Activated naive CD8-positive, alpha-beta T cell (primary cell): Measurements from ENCODE around the gene POU6F1.

Source experiments
- H3K27ac Mint-ChIP-seq: one replicate; pipeline ENCODE4 v1.8.0; 2021; ENCODE audit warnings: mixed read lengths
- H3K27me3 Mint-ChIP-seq: one replicate; pipeline ENCODE4 v1.8.0; 2021; ENCODE audit warnings: mixed read lengths
- H3K36me3 Mint-ChIP-seq: one replicate; pipeline ENCODE4 v1.8.0; 2021; ENCODE audit warnings: mixed read lengths
- H3K4me1 Mint-ChIP-seq: one replicate; pipeline ENCODE4 v1.8.0; 2021; ENCODE audit warnings: low read depth, mixed read lengths
- H3K4me3 Mint-ChIP-seq: one replicate; pipeline ENCODE4 v1.8.0; 2021; ENCODE audit warnings: mild to moderate bottlenecking, mixed read lengths
- H3K9me3 Mint-ChIP-seq: one replicate; pipeline ENCODE4 v1.8.0; 2021; ENCODE audit warnings: low read depth, mixed read lengths

POU6F1 gene

DNA sequence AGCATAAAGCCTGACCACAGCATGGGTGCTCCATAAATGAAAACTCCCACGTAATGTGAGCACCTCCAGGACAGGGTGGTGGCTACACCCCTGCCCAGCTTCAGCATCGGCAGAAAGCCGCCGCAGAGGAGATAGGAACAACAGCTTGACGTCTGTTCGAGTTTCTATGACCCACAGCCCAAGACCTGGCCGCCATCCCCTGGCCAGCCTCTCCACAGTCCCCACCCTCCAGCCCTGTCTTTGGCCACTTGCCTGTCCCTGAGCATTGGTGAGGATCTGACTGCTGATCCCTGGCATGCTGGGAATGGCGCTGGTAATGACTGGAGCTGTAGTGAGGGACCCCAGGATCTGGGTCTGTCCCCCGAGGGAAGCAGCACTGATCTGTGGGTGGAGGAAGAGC, 21.3 kb downstream of the POU6F1 start:
- H3K27ac Mint-ChIP-seq, result no peak overlapping the region
- H3K27me3 Mint-ChIP-seq, result no peaks in the 10 kb centered on the region
- no peaks in the 10 kb centered on the region for H3K9me3 Mint-ChIP-seq
- no peaks in the 10 kb centered on the region for H3K36me3 Mint-ChIP-seq
- H3K4me1 Mint-ChIP-seq, result no peaks in the 10 kb centered on the region
- no peak overlapping the region for H3K4me3 Mint-ChIP-seq

DNA sequence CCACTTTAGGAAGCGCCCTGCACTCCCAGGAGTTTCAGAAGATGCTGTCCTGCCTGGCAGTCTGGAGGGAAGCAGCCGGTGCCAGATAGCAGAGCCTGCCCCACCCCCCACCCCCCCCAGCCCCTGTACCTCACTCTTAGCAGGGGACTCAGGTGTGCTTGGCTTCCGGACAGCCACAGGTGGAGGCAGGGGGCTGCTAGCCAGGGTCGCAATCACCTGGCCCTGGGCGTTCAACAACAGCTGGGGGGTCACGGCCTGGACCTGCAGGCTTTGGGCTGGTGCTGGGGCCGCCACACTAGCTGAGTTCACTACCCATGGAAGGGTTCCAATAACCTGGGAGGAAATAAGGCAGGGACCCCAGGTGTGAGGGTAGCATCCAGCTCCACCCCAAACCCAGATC, 22.0 kb downstream of the POU6F1 start:
- H3K4me1 Mint-ChIP-seq, result no peaks in the 10 kb centered on the region
- H3K4me3 Mint-ChIP-seq, result no peak overlapping the region
- peaks cover 2% of the 10 kb centered on the region for H3K36me3 Mint-ChIP-seq
- no peaks in the 10 kb centered on the region for H3K27me3 Mint-ChIP-seq
- no peak overlapping the region for H3K27ac Mint-ChIP-seq
- no peaks in the 10 kb centered on the region for H3K9me3 Mint-ChIP-seq

DNA sequence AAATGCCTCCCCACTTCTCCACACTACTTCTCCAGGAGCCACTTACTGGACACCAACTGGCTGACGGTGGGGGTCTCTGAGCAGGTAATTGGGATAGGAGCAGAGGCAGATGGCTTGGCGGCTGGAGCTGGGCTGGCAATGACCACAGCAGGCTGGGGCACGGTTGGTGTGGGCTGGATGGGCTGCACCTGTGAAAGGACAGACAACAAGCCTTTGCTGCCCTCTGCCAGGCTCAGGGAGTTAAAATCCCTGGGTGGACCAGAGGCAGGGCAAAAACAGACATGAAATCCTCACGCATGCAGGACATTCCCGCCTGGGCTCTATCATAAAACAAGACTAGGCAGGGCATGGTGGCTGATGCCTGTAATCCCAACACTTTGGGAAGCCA, 25.6 kb downstream of the POU6F1 start:
- no peaks in the 10 kb centered on the region for H3K4me1 Mint-ChIP-seq
- H3K27me3 Mint-ChIP-seq, result no peaks in the 10 kb centered on the region
- no peak overlapping the region for H3K4me3 Mint-ChIP-seq
- H3K36me3 Mint-ChIP-seq, result peaks cover 4% of the 10 kb centered on the region
- H3K27ac Mint-ChIP-seq, result no peak overlapping the region
- H3K9me3 Mint-ChIP-seq, result no peaks in the 10 kb centered on the region

DNA sequence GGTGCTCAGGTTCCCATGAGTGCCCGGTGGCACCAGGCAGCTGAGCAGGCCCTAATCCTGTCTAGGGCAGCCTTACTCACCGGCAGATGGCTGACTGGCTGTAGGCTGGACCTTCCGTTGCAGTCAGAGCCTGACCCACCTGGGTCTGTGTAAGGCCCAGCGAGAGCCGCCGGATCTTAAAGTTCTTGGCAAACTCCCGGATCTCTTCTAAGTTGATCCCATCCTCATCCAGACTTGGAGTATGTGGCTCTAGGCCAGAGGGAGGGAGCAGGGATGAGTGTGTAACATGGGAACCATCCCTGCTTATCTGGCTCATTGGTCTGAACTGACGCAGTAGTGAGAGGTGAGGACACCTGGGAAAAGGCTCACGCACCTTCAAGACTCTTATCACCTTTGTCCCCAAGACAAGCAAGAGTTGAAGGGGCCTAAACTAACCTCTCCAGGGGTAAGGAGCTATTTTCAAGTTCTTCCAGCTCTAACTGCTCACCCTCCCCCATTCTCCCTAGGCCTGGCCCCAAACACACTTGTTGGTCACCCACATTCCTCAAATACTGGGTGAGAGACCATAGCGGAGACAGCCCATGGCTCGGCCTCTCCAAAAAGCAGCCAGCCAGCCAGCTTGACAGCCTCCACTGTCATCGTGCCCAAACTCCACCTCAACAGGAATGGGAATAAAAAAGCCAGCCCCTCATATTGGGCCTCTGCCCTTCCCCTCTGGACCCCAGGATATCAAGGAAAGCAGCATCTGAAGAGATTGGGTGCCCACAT, 26.2 kb downstream of the POU6F1 start:
- no peak overlapping the region for H3K27ac Mint-ChIP-seq
- H3K4me3 Mint-ChIP-seq, result no peak overlapping the region
- H3K36me3 Mint-ChIP-seq, result peaks cover 4% of the 10 kb centered on the region
- no peaks in the 10 kb centered on the region for H3K27me3 Mint-ChIP-seq
- H3K4me1 Mint-ChIP-seq, result peaks cover 2% of the 10 kb centered on the region
- H3K9me3 Mint-ChIP-seq, result no peaks in the 10 kb centered on the region

DNA sequence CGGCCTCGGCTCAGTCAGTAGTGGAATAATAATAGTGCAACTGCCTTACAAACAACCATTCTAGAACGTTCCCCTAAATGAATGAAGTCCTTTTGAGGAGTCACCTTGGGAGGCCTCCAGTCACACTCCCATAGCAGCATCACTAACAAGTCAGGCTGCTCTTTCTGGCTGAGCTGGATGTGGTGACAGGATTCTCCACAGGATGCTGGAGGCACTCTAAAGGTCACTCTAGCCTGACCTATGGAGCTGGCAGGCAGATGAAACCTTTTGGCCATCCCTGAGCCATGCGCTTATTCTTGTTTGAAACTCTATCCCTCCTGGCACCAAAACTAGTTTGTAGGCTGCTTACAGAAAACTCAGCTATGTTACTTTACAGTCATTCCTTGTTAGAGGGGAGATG, 27.0 kb downstream of the POU6F1 start:
- H3K27ac Mint-ChIP-seq, result no peak overlapping the region
- no peak overlapping the region for H3K4me3 Mint-ChIP-seq
- H3K4me1 Mint-ChIP-seq, result peaks cover 2% of the 10 kb centered on the region
- peaks cover 4% of the 10 kb centered on the region for H3K36me3 Mint-ChIP-seq
- no peaks in the 10 kb centered on the region for H3K27me3 Mint-ChIP-seq
- H3K9me3 Mint-ChIP-seq, result no peaks in the 10 kb centered on the region

DNA sequence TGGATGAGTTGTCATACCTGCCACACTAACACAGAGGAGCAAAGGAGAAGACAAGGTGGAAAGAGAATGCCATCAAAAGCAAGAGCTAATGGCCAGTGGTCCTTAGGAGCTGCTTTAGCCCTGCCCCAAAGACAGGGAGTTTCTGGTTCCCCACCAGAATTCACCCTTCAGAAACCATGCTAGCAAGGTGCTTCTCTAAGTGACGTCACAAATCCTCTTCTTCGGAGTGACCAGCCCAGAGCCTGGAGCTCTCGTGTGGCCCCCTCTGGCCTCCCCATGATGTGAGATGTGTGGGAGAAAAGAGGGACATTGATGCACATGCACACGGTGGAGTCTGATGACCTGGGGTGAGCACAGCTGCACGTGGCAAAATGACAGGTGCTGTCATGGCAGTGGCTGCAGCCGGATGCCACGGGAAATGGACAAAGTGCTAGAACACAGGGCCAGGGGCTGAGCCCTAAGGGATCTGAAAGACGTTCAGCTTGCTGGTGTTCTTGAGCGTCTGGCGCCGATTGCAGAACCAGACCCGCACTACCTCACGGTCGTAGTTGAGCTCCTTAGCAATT, 28.0 kb downstream of the POU6F1 start:
- no peak overlapping the region for H3K4me3 Mint-ChIP-seq
- H3K4me1 Mint-ChIP-seq, result peaks cover 3% of the 10 kb centered on the region
- peaks cover 4% of the 10 kb centered on the region for H3K36me3 Mint-ChIP-seq

DNA sequence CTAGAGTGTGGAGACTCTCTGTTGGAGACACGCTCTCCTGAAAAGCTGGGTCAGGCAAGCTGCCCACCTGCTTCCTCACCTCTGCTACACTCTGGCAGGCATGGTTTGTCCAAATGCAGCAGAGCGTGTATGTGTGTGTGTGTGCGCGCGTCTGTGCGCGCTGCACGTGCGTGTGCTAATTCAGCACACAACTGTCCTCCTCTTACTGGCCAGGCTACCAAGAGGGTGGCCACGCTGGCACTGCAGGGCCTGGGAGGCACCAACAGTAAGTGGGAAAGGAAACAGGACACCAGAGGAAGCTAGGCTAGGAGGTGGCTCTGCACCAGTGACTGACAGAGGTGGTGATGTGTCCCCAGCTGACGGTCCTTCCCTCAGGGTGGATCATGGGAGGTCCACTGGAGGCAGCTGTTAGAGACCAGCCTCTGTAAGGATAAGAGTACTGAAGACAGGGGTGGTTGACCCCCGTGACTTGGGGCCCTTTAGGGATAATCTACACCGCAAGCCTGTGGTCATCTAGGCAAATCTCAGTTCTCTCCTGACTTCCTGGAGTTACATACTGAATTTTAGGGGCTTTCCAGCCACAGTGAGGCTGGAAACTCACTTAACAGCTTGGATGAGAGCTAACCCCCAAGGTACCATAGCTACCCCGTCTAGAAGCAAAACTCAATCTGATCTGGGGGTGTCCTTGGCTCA, 29.4 kb downstream of the POU6F1 start:
- H3K27me3 Mint-ChIP-seq, result no peaks in the 10 kb centered on the region

More for the DNA sequence above, 28.0 kb downstream of the POU6F1 start:
- Mint-ChIP-seq H3K27ac (no peak overlapping the region), H3K27me3 (no peaks in the 10 kb centered on the region), H3K9me3 (no peaks in the 10 kb centered on the region)

DNA sequence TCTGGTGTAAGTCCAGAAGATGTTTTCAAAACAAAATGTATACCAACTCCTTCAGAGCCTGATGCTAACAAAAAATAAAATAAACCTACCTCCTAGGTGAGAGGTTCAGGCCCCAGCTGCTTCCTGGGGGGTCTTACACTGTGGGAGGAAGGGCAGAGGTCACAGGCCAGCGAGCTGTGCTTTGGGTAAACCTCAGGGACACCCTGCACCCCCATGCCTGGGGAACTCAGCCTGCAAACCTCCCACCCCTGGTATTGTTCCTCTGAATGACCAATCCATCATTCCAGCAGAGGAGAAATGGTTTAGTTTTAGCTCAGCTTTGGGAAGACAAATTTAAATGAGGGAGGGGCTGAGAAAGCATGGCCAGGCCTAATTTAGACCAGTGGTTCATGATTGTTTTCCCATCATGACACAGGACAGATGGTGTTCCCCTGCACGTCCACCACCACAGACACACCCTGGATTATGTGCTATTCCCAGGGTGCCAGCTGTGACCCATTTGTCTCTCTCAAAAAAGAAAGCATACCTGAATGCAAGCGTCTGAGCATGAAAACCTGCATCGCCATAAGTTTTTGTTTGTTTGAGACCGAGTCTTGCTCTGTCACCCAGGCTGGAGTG, 30.4 kb downstream of the POU6F1 start:
- Mint-ChIP-seq H3K27ac (no peak overlapping the region), H3K4me3 (no peak overlapping the region), H3K36me3 (peaks cover 4% of the 10 kb centered on the region), H3K27me3 (no peaks in the 10 kb centered on the region), H3K4me1 (peaks cover 3% of the 10 kb centered on the region), H3K9me3 (no peaks in the 10 kb centered on the region)

More for the DNA sequence above, 29.4 kb downstream of the POU6F1 start:
- H3K9me3 Mint-ChIP-seq, result no peaks in the 10 kb centered on the region
- peaks cover 3% of the 10 kb centered on the region for H3K4me1 Mint-ChIP-seq
- H3K36me3 Mint-ChIP-seq, result peaks cover 4% of the 10 kb centered on the region
- H3K4me3 Mint-ChIP-seq, result no peak overlapping the region
- H3K27ac Mint-ChIP-seq, result no peak overlapping the region

DNA sequence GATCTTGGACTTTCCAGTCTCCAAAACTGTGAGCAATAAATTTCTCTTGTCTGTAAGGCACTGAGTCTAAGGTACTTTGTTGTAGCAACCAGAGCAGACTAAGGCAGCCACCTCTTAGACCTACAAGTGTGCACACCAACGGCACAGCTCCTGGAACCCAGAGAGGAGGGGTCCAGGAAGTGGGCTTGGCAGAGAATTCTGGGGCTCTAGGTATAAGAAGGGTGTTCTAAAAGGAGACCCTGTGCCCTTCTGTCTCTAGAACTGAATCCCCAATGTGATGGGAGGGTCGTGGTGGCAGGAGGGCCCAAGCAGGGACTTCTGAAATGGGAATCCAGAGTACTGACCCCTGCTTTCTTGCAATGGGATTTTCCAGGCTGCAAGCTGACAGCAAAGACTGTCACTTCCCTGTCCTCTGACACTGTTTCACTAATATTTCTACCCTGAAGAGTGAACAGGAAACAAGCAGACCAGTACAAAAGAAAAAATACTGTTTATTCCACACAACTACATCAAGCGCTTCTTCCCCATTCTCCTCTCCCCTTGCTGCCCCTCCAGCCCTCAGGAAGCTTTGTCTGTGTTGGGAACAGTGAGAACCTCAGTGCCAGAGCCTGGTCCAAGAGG, 31.3 kb downstream of the POU6F1 start:
- H3K36me3 Mint-ChIP-seq, result peaks cover 4% of the 10 kb centered on the region

DNA sequence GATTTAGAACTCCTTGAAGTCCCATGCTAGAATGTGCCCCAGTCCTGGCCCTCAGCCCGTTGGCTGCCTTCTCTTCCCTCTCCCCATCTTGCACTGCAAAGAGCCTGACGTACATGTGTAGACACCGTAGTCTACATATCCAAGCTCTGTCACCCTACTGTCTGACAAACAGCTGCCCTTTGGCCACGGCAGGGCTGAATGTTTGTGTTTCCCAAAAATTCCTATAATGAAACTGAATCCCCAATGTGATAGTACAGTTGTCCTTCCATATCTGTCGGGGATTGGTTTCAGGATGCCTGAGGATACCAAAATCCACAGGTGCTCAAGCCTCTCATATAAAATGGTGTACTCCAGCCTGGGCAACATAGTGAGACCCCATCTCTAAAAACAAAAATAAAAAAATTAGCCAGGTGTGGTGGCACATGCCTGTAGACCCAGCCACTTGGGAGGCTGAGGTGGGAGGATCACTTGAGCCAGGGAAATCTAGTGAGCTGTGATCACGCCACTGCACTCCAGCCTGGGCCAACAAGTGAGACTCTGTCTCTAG, 32.6 kb downstream of the POU6F1 start:
- Mint-ChIP-seq H3K27ac (no peak overlapping the region), H3K4me1 (peaks cover 3% of the 10 kb centered on the region), H3K4me3 (no peak overlapping the region), H3K9me3 (no peaks in the 10 kb centered on the region), H3K27me3 (no peaks in the 10 kb centered on the region), H3K36me3 (no peaks in the 10 kb centered on the region)

More for the DNA sequence above, 31.3 kb downstream of the POU6F1 start:
- peaks cover 3% of the 10 kb centered on the region for H3K4me1 Mint-ChIP-seq
- no peak overlapping the region for H3K4me3 Mint-ChIP-seq
- no peaks in the 10 kb centered on the region for H3K9me3 Mint-ChIP-seq
- H3K27ac Mint-ChIP-seq, result no peak overlapping the region
- H3K27me3 Mint-ChIP-seq, result no peaks in the 10 kb centered on the region

DNA sequence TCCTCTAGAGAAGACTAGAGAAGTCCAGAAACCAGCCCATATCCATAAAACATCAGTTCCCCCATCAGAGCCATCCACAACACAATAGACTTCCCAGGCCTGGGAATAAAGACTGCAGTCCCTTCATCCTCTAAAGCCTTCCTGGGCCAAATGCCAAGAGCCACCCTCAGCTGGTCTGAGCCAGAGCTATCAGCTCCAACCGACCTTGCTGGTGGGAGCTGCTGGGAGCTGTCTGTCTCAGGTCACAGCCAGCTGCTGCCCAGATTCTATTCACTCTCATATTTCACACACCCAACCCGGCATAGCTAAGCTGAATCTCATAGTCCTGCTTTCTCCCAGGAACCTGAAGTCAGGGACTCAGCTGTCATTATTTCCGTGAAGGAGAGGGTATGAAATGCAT, 34.0 kb downstream of the POU6F1 start:
- peaks cover 3% of the 10 kb centered on the region for H3K4me1 Mint-ChIP-seq
- no peak overlapping the region for H3K27ac Mint-ChIP-seq
- no peaks in the 10 kb centered on the region for H3K9me3 Mint-ChIP-seq
- H3K4me3 Mint-ChIP-seq, result no peak overlapping the region
- no peaks in the 10 kb centered on the region for H3K36me3 Mint-ChIP-seq
- no peaks in the 10 kb centered on the region for H3K27me3 Mint-ChIP-seq

DNA sequence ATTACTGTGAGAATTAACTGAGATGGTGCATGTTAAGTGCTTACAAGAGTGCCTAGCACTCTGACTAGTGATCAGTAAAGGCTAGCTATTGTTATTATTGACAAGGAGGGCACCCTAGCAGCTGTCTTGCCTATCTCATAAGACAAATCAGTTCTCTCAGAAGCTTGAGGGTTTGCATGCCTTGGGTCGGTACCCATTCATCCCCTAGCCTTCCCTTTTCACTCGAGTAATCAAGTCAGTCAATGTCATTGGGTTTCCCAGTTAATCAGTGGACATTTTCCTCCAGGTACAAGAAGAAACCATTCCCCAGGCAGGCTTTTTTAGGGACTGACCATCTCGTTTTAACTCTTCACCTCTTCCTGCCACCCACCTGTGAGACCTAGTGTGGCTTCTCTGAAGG, 34.5 kb downstream of the POU6F1 start:
- H3K9me3 Mint-ChIP-seq, result no peaks in the 10 kb centered on the region
- H3K27me3 Mint-ChIP-seq, result no peaks in the 10 kb centered on the region
- H3K4me3 Mint-ChIP-seq, result no peak overlapping the region
- peaks cover 3% of the 10 kb centered on the region for H3K4me1 Mint-ChIP-seq
- H3K36me3 Mint-ChIP-seq, result no peaks in the 10 kb centered on the region
- H3K27ac Mint-ChIP-seq, result no peak overlapping the region

DNA sequence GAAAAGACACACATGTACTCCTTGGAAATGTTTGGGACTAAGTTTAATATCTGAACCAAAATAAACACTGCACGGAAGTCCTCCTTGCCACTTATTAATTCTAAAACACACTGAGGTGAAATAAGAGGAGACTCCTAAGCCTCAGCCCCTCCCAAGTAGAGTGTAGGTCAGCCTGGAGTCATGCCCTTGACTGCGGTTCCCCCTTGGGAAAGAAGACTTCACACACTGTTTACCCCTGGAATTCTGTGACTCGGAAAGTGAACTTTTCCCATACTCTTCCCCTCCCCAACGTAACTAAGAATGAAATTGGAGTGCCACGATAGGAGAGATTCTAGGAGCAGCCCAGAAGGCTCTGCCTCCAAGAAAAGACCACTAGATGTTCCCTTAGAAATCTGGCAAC, 36.3 kb downstream of the POU6F1 start:
- Mint-ChIP-seq H3K4me3 (no peak overlapping the region), H3K36me3 (no peaks in the 10 kb centered on the region)

DNA sequence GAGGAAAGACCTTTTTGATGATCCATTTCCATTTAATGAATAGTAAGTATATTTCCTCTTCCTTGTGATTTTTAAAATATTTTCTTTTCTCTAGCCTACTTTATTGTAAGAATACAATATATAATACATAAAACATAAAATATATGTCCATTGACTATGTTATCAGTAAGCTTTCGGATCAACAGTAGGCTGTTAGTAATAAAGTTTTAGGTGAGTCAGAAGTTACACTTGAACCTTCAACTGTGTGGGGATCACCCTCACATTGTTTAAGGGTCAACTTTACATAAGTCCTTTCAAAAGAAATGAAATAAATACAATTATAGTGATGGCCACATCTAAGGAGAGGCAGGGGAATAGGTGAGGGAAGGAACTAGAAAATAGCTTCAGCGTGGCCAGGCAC, 40.0 kb downstream of the POU6F1 start:
- Mint-ChIP-seq H3K27ac (no peak overlapping the region), H3K4me1 (peaks cover 2% of the 10 kb centered on the region), H3K4me3 (no peak overlapping the region), H3K36me3 (no peaks in the 10 kb centered on the region), H3K9me3 (no peaks in the 10 kb centered on the region), H3K27me3 (no peaks in the 10 kb centered on the region)

More for the DNA sequence above, 36.3 kb downstream of the POU6F1 start:
- Mint-ChIP-seq H3K9me3 (no peaks in the 10 kb centered on the region), H3K27me3 (no peaks in the 10 kb centered on the region), H3K4me1 (peaks cover 1% of the 10 kb centered on the region), H3K27ac (no peak overlapping the region)
